OCI-LY1 (cell line): ENCODE data around the gene RHBDL1.

Experiments
- H2AFZ ChIP-seq: fragments of 200-600 bp; sonication (generic), shearing (Covaris generic); 2 replicates; pipeline ENCODE4 v1.6.0; 2014; ENCODE audit warnings: antibody characterized with exemption, mild to moderate bottlenecking, low read length
- H3F3A ChIP-seq: fragments of 200-600 bp; sonication (generic), shearing (Covaris generic); 2 replicates; pipeline ENCODE4 v1.6.0; 2014; ENCODE audit warnings: mild to moderate bottlenecking, antibody characterized with exemption, low read length, moderate library complexity; ENCODE audit not compliant: insufficient read depth
- H3K27ac ChIP-seq: fragments of 200-600 bp; sonication (generic); 2 replicates; pipeline ENCODE4 v1.5.1; 2014; ENCODE audit warnings: low read length, mixed run types, mild to moderate bottlenecking, low read depth; ENCODE audit not compliant: poor library complexity, severe bottlenecking
- H3K27me3 ChIP-seq: fragments of 200-600 bp; sonication (generic); 2 replicates; pipeline ENCODE4 v1.6.0; 2014; ENCODE audit warnings: antibody characterized with exemption, mild to moderate bottlenecking, low read length, moderate library complexity; ENCODE audit not compliant: insufficient read depth
- H3K36me3 ChIP-seq: fragments of 200-600 bp; sonication (generic); 2 replicates; pipeline ENCODE4 v1.6.1; 2014; ENCODE audit warnings: mild to moderate bottlenecking, antibody characterized with exemption, low read length, moderate library complexity, mixed read lengths; ENCODE audit not compliant: insufficient read depth
- H3K4me1 ChIP-seq: fragments of 200-600 bp; sonication (generic); 2 replicates; pipeline ENCODE4 v1.5.1; 2014; ENCODE audit warnings: mild to moderate bottlenecking, low read length, moderate library complexity; ENCODE audit not compliant: insufficient read depth, severe bottlenecking
- H3K4me2 ChIP-seq: fragments of 200-600 bp; sonication (generic), shearing (Covaris generic); 2 replicates; pipeline ENCODE4 v1.6.1; 2014; ENCODE audit warnings: low read length
- H3K4me3 ChIP-seq: fragments of 200-600 bp; sonication (generic); 2 replicates; pipeline ENCODE4 v1.5.1; 2014; ENCODE audit warnings: low read length, low read depth, mild to moderate bottlenecking, mixed read lengths; ENCODE audit not compliant: poor library complexity, severe bottlenecking
- H3K79me2 ChIP-seq: fragments of 200-600 bp; shearing (Covaris generic); 2 replicates; pipeline ENCODE4 v1.6.1; 2016; ENCODE audit warnings: mixed run types, low read length, mixed read lengths; ENCODE audit not compliant: insufficient read depth
- H3K9ac ChIP-seq: fragments of 200-600 bp; sonication (generic), shearing (Covaris generic); 2 replicates; pipeline ENCODE4 v1.6.1; 2014; ENCODE audit warnings: mild to moderate bottlenecking, low read length, mixed read lengths
- H3K9me2 ChIP-seq: fragments of 200-600 bp; sonication (generic), shearing (Covaris generic); 2 replicates; pipeline ENCODE4 v1.6.1; 2014; ENCODE audit warnings: low read depth, mild to moderate bottlenecking, low read length, mixed read lengths
- H3K9me3 ChIP-seq: fragments of 200-600 bp; shearing (Covaris generic); 2 replicates; pipeline ENCODE4 v1.6.1; 2014; ENCODE audit warnings: low read length, mixed read lengths
- H4K20me1 ChIP-seq: fragments of 200-600 bp; sonication (generic), shearing (Covaris generic); 2 replicates; pipeline ENCODE4 v1.6.0; 2016; ENCODE audit warnings: mild to moderate bottlenecking, low read length; ENCODE audit not compliant: insufficient read depth
- EZH2 ChIP-seq: fragments of 200-600 bp; sonication (generic), shearing (Covaris generic); IDR thresholded peaks from 2 replicates; pipeline ENCODE4 v1.8.0; 2017; ENCODE audit warnings: borderline replicate concordance, mixed run types, mild to moderate bottlenecking, antibody characterized with exemption, low read length, moderate library complexity, mixed read lengths
- TF ChIP-seq, protein P1 (sequence below): fragments of 200-600 bp; sonication (generic), shearing (Covaris generic); IDR thresholded peaks from 2 replicates; pipeline ENCODE4 v1.5.1; 2017; ENCODE audit warnings: mild to moderate bottlenecking, antibody characterized with exemption, low read length, moderate library complexity, mixed read lengths

The RHBDL1 gene

DNA sequence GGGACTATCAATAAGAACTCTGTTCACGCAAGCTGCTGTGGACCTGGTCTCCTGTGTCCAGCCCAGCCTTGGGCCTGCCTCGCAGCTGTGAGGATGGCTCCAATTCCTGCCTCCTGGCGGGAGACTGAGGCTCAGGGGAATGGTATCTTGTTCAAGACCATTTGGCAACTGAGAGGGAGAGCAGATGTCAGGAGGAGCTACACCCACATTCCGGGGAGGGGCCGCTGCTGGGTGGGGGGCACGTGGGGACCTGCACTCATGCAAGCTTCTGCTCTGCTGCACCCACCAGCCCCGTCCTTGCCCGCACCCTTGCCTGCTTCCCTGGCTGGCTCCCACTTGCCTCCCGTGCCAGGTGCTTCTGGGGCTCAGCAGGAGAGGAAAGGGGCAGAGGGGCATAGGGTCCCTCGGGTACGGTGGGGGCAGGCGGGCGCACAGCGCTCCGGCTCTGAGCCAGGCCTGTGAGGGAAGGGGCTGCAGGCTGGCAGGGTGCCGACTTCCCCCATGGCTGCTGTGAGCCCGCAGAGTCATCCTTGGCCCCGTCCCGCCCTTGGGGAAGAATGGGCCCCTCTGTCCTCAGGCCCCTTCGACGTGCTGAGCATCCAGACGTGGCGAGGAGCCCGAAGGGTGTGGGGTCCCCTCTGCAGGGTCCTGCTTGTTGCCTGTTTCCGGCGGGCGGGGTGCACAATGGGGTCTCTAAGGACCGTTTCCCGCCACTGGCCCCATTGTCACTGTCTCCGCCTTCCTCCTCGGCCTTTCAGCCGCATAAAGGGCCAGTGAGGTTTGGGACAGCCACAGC lies 42.2 kb downstream of the RHBDL1 start:
- Histone ChIP-seq H3K27me3 (peaks cover 18% of the 10 kb centered on the region), H3K36me3 (peaks cover 1% of the 10 kb centered on the region), H3K4me1 (peaks cover 34% of the 10 kb centered on the region), H3F3A (no peaks in the 10 kb centered on the region), H3K4me2 (no peak overlapping the region), H3K9ac (no peak overlapping the region), H3K79me2 (no peaks in the 10 kb centered on the region), H3K9me3 (no peaks in the 10 kb centered on the region), H3K9me2 (no peaks in the 10 kb centered on the region), H3K27ac (no peak overlapping the region), H3K4me3 (no peak overlapping the region), H4K20me1 (no peaks in the 10 kb centered on the region), H2AFZ (no peak overlapping the region)
- TF ChIP-seq EZH2 = no peak
- TF ChIP-seq, protein P1, sequence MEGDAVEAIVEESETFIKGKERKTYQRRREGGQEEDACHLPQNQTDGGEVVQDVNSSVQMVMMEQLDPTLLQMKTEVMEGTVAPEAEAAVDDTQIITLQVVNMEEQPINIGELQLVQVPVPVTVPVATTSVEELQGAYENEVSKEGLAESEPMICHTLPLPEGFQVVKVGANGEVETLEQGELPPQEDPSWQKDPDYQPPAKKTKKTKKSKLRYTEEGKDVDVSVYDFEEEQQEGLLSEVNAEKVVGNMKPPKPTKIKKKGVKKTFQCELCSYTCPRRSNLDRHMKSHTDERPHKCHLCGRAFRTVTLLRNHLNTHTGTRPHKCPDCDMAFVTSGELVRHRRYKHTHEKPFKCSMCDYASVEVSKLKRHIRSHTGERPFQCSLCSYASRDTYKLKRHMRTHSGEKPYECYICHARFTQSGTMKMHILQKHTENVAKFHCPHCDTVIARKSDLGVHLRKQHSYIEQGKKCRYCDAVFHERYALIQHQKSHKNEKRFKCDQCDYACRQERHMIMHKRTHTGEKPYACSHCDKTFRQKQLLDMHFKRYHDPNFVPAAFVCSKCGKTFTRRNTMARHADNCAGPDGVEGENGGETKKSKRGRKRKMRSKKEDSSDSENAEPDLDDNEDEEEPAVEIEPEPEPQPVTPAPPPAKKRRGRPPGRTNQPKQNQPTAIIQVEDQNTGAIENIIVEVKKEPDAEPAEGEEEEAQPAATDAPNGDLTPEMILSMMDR = no peak

DNA sequence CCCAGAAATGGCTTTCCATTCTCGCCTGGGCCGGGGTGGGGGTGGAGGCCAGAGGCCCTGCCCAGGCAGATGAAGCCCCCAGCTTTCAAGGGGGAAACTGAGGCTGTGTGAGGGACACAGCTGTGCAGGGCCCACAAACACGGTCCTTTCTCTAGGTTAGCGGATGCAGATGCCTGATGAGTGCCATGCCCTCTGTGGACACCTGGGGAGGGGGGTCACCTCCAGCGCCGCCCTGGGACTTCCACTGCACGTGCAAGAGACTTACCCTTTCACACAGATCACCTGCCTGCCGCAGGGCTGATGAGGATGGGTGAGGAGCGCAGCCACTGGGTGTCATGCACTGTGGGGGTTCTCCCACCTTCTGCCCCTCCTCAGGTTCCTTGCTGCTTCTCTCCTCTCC lies 42.9 kb downstream of the RHBDL1 start:
- Histone ChIP-seq H3F3A (no peaks in the 10 kb centered on the region), H3K9me3 (no peaks in the 10 kb centered on the region), H4K20me1 (no peaks in the 10 kb centered on the region), H3K4me1 (peaks cover 40% of the 10 kb centered on the region), H2AFZ (no peak overlapping the region), H3K9me2 (no peaks in the 10 kb centered on the region), H3K79me2 (no peaks in the 10 kb centered on the region), H3K27ac (no peak overlapping the region), H3K9ac (no peak overlapping the region), H3K4me3 (no peak overlapping the region), H3K27me3 (peaks cover 18% of the 10 kb centered on the region), H3K4me2 (no peak overlapping the region), H3K36me3 (peaks cover 8% of the 10 kb centered on the region)
- no peak for TF ChIP-seq EZH2
- TF ChIP-seq, protein P1 = no peak

DNA sequence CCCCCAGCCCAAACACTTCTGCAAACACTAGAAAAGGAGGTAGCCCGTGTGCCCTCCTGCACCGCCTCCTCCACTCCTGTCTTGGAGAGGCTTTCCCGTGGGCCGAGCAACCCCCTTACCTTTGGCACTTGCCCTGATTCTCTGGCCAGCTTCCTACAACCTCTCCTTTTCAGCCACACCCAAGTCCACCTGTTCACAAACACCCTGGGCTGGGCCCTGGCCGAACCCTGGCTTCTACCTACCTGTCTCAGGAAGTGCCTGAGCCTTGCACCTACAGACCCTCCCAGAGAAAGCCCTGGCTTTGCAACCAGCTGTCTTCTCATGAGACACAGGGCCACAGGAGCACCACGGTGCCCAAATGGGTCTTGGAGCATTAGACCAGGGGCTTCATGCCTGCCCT lies 43.5 kb downstream of the RHBDL1 start:
- Histone ChIP-seq H3K9me2 (no peaks in the 10 kb centered on the region), H3K27ac (no peak overlapping the region), H3F3A (no peaks in the 10 kb centered on the region), H3K27me3 (peaks cover 18% of the 10 kb centered on the region), H3K4me1 (peaks cover 42% of the 10 kb centered on the region), H3K36me3 (peaks cover 8% of the 10 kb centered on the region), H2AFZ (no peak overlapping the region), H3K9ac (no peak overlapping the region), H3K4me2 (no peak overlapping the region), H3K4me3 (no peak overlapping the region), H3K9me3 (no peaks in the 10 kb centered on the region), H4K20me1 (no peaks in the 10 kb centered on the region), H3K79me2 (no peaks in the 10 kb centered on the region)
- no peak for TF ChIP-seq EZH2
- TF ChIP-seq, protein P1 = no peak
